A549 (cell line): ENCODE measurements around the gene USP13. TPM values are rescaled to one million over a fixed set of nuclear protein-coding genes. Genes with fewer than 3 reads are reported as not detected.

ENCODE experiments used
- ATAC-seq, 2 experiments: fragments of 200-7000 bp in 1 of 2; fragments of >200 bp in 1 of 2; cut with Nextera tagmentation in 1 of 2; cut with Tn5 transposase in 1 of 2; 3 replicates each; pipeline versions ENCODE4 v1.8.0 to v1.9.1; 2018 to 2020; ENCODE audit warnings: mild to moderate bottlenecking in 1 of 2, moderate library complexity in 1 of 2
- CTCF ChIA-PET: fragments of 300-600 bp; sonication (Branson Sonifier 250); formaldehyde crosslinking; extraction: SDS; loops from one replicate; lab custom pipeline; 2021; ENCODE audit warnings: antibody characterized with exemption, inconsistent platforms; lab: Yijun Ruan, JAX
- POLR2A ChIA-PET: fragments of 350-600 bp; formaldehyde crosslinking; extraction: SDS; loops from one replicate; lab custom pipeline; 2021; ENCODE audit warnings: antibody characterized with exemption, inconsistent platforms; lab: Yijun Ruan, JAX
- DNase-seq, 2 experiments: peaks; one replicate each; pipeline versions ENCODE4 v3.0.0 to v3.0.0-alpha.2; 2011 to 2016; ENCODE audit warnings: low read depth in 1 of 2, low spot score in 1 of 2
- FAIRE-seq: peaks from 2 replicates; lab custom pipeline; 2011; peaks lifted over from hg19 to GRCh38; lab: Jason Lieb, UNC
- H3K27ac ChIP-seq, 2 experiments: fragments of >200 bp; sonication (Bioruptor Twin); formaldehyde crosslinking; 3 replicates each; pipeline ENCODE4 v1.5.1; 2016 to 2017
- H3K4me1 ChIP-seq: fragments of >200 bp; sonication (Bioruptor Twin); formaldehyde crosslinking; 3 replicates; pipeline ENCODE4 v1.6.1; 2016
- H3K4me2 ChIP-seq: fragments of >200 bp; sonication (Bioruptor Twin); formaldehyde crosslinking; 3 replicates; pipeline ENCODE4 v1.6.1; 2016
- H3K4me3 ChIP-seq: fragments of >200 bp; sonication (Bioruptor Twin); formaldehyde crosslinking; 3 replicates; pipeline ENCODE4 v1.5.1; 2016
- H3K9me3 ChIP-seq: fragments of >200 bp; sonication (Bioruptor Twin); formaldehyde crosslinking; 3 replicates; pipeline ENCODE4 v1.6.1; 2016
- BCL3 ChIP-seq: fragments of >200 bp; sonication (Bioruptor Twin); formaldehyde crosslinking; IDR thresholded peaks from 3 replicates; pipeline ENCODE4 v1.6.1; 2016
- CBX8 ChIP-seq: fragments of 200-600 bp; sonication (generic); IDR thresholded peaks from 2 replicates; pipeline ENCODE4 v1.6.1; 2016
- EHMT2 ChIP-seq: fragments of 200-600 bp; sonication (generic); IDR thresholded peaks from 2 replicates; pipeline ENCODE4 v1.6.1; 2016; ENCODE audit warnings: antibody characterized with exemption, low read depth, mild to moderate bottlenecking, moderate library complexity
- ELK1 ChIP-seq: fragments of 150-350 bp; IDR thresholded peaks from 2 replicates; pipeline ENCODE4 v1.6.1; 2014; ENCODE audit warnings: low read depth, mild to moderate bottlenecking, low read length
- ESRRA ChIP-seq: fragments of 150-350 bp; IDR thresholded peaks from 2 replicates; pipeline ENCODE4 v1.6.1; 2014; ENCODE audit warnings: mild to moderate bottlenecking, low read length, borderline replicate concordance
- FOSB ChIP-seq: fragments of 250-450 bp; sonication (Bioruptor Pico); IDR thresholded peaks from 2 replicates; pipeline ENCODE4 v1.5.0; 2020; ENCODE audit warnings: mild to moderate bottlenecking, moderate library complexity
- FOSL2 ChIP-seq, 2 experiments: fragments of 450-650 bp in 1 of 2; fragments of >200 bp in 1 of 2; sonication (Bioruptor Twin) in 1 of 2; formaldehyde crosslinking; IDR thresholded peaks; 2 replicates each; pipeline versions ENCODE4 v1.5.0 to v1.6.1; 2016 to 2020; ENCODE audit warnings: mild to moderate bottlenecking in 1 of 2, moderate library complexity in 1 of 2
- GATA3 ChIP-seq: IDR thresholded peaks from 2 replicates; pipeline ENCODE4 v1.6.1; 2012; ENCODE audit warnings: borderline replicate concordance
- HOXA7 ChIP-seq: fragments of 250-450 bp; sonication (Bioruptor Pico); IDR thresholded peaks from 2 replicates; pipeline ENCODE4 v1.5.0; 2020; ENCODE audit warnings: mild to moderate bottlenecking, moderate library complexity
- HOXB5 ChIP-seq: fragments of 250-450 bp; sonication (Bioruptor Pico); IDR thresholded peaks from 2 replicates; pipeline ENCODE4 v1.5.0; 2020; ENCODE audit warnings: mild to moderate bottlenecking, moderate library complexity
- JUNB ChIP-seq: fragments of >200 bp; sonication (Bioruptor Twin); formaldehyde crosslinking; IDR thresholded peaks from 2 replicates; pipeline ENCODE4 v1.6.1; 2016
- KDM5A ChIP-seq: fragments of 200-600 bp; sonication (generic); IDR thresholded peaks from 2 replicates; pipeline ENCODE4 v1.6.1; 2016; ENCODE audit warnings: antibody characterized with exemption, mild to moderate bottlenecking
- MAX ChIP-seq: IDR thresholded peaks from 2 replicates; pipeline ENCODE4 v1.6.1; 2012
- MAZ ChIP-seq: fragments of 150-350 bp; IDR thresholded peaks from 2 replicates; pipeline ENCODE4 v1.6.1; 2014; ENCODE audit warnings: antibody characterized with exemption, low read depth, low read length, borderline replicate concordance
- NFE2L2 ChIP-seq: fragments of 150-350 bp; conservative IDR thresholded peaks from 2 replicates; pipeline ENCODE4 v1.6.1; 2014; ENCODE audit warnings: low read length
- NPAS2 ChIP-seq: fragments of 250-450 bp; sonication (Bioruptor Pico); IDR thresholded peaks from 2 replicates; pipeline ENCODE4 v1.8.0; 2022; ENCODE audit warnings: mild to moderate bottlenecking, moderate library complexity, borderline replicate concordance
- POLR2A ChIP-seq: IDR thresholded peaks from 2 replicates; pipeline ENCODE4 v1.6.1; 2012; ENCODE audit warnings: mild to moderate bottlenecking, low read length
- POLR2AphosphoS2 ChIP-seq: conservative IDR thresholded peaks from 2 replicates; pipeline ENCODE4 v1.6.1; 2012; ENCODE audit warnings: low read length, improper control_type of control experiment, inconsistent platforms
- RAD21 ChIP-seq, 2 experiments: fragments of >200 bp in 1 of 2; sonication (Bioruptor Twin) in 1 of 2; formaldehyde crosslinking in 1 of 2; IDR thresholded peaks in 1 of 2; conservative IDR thresholded peaks in 1 of 2; 2 replicates in 1 of 2; 3 replicates in 1 of 2; pipeline ENCODE4 v1.6.1; 2012 to 2018; ENCODE audit warnings: inconsistent platforms in 1 of 2
- RCOR1 ChIP-seq: fragments of 150-350 bp; IDR thresholded peaks from 2 replicates; pipeline ENCODE4 v1.6.1; 2014; ENCODE audit warnings: antibody characterized with exemption, low read length, low read depth
- REST ChIP-seq: fragments of 200-600 bp; sonication (generic); IDR thresholded peaks from 2 replicates; pipeline ENCODE4 v1.6.1; 2016; ENCODE audit warnings: antibody characterized with exemption, mild to moderate bottlenecking, moderate library complexity
- TP53 ChIP-seq: fragments of 250-450 bp; sonication (Bioruptor Pico); IDR thresholded peaks from 2 replicates; pipeline ENCODE4 v1.5.0; 2021; ENCODE audit warnings: mild to moderate bottlenecking, moderate library complexity
- ZC3H11A ChIP-seq: fragments of 450-650 bp; IDR thresholded peaks from 2 replicates; pipeline ENCODE4 v1.6.1; 2014; ENCODE audit warnings: antibody characterized with exemption, mild to moderate bottlenecking
- ZFP36 ChIP-seq: fragments of 450-650 bp; IDR thresholded peaks from 2 replicates; pipeline ENCODE4 v1.6.1; 2014; ENCODE audit warnings: borderline replicate concordance; ENCODE audit not compliant: partially characterized antibody
- ZSCAN20 ChIP-seq: fragments of 250-450 bp; sonication (Bioruptor Pico); IDR thresholded peaks from 2 replicates; pipeline ENCODE4 v1.8.0; 2022; ENCODE audit warnings: mild to moderate bottlenecking, moderate library complexity
- WGBS: methylation state at CpG from one replicate; pipeline ENCODE4 v1.1.6; 2017; ENCODE audit errors: missing lambda C conversion rate; 5-methylcytosine and 5-hydroxymethylcytosine counted together
- polyA plus RNA-seq, 4 experiments: library from polyadenylated mRNA; depleted of rRNA in 3 of 4; stranded (reverse); fragments of >200 nt; fragmentation: RNase III in 1 of 4; extraction: RNeasy Plus Mini Kit Qiagen cat#74134 plus additional on column Dnase treatment in 1 of 4; gene quantifications; 2 replicates in 3 of 4; 3 replicates in 1 of 4; pipeline ENCODE4 v1.2.3, GENCODE V29; 2011 to 2017

The USP13 gene
- polyA plus RNA-seq, 2 of the 4 experiments (the other 2 are of a cell fraction): 7.5 to 10.2 TPM

GRCh38 chr3:179702271-179702947 lies 49.6 kb downstream of the USP13 start:
- no peak for ATAC-seq
- Histone ChIP-seq H3K4me1 (no peaks in the 10 kb centered on the region), H3K4me3 (no peak overlapping the region), H3K9me3 (no peaks in the 10 kb centered on the region), H3K27ac (no peak overlapping the region), H3K4me2 (no peak overlapping the region)
- no peak for DNase-seq
- WGBS: 94% methylated on average over 6 of the region's 6 CpGs
- POLR2A ChIA-PET: no interaction called here
- TF ChIP-seq ZSCAN20 (CRISPR knock-in tag) (no peak), ELK1 (no peak), HOXA7 (CRISPR knock-in tag) (no peak), ZFP36 (no peak), NFE2L2 (no peak), MAZ (no peak), BCL3 (no peak), FOSB (CRISPR knock-in tag) (no peak)
- CTCF ChIA-PET: no interaction called here
- no peak for FAIRE-seq

GRCh38 chr3:179703816-179704215 lies 51.0 kb downstream of the USP13 start:
- 89% methylated on average over 3 of the region's 3 CpGs for WGBS
- ChIA-PET CTCF (no interaction called here), POLR2A (no interaction called here)
- TF ChIP-seq TP53 (CRISPR knock-in tag) (no peak), REST (no peak), MAX (no peak), ESRRA (no peak), RAD21 (conservative IDR thresholded peaks at IDR 0.05 in 1 of 2, IDR thresholded peaks at IDR 0.05 in 1 of 2) (no peak), GATA3 (no peak), ZC3H11A (no peak), POLR2A (no peak), RCOR1 (no peak), JUNB (no peak), HOXA7 (CRISPR knock-in tag) (no peak), FOSL2 (IDR thresholded peaks at IDR 0.05) (no peak), FOSL2 (CRISPR knock-in tag; IDR thresholded peaks at IDR 0.05) (no peak), HOXB5 (CRISPR knock-in tag) (no peak), EHMT2 (no peak), NFE2L2 (no peak), ZFP36 (no peak), POLR2AphosphoS2 (no peak), NPAS2 (CRISPR knock-in tag) (no peak), CBX8 (no peak), KDM5A (no peak)
- DNase-seq (no peak), ATAC-seq (no peak), FAIRE-seq (no peak)
- Histone ChIP-seq H3K27ac (no peak overlapping the region), H3K4me3 (no peak overlapping the region), H3K4me1 (no peaks in the 10 kb centered on the region), H3K4me2 (no peak overlapping the region), H3K9me3 (no peaks in the 10 kb centered on the region)
